Measurements from ENCODE around the gene AMPD3.

AMPD3 gene

GRCh38 chr11:10488121-10488933 lies 33.3 kb downstream of the AMPD3 start:
- Histone ChIP-seq H2AK5ac (ENCODE audit: low read length, severe bottlenecking) (no peak overlapping the region), H3K36me3 (ENCODE audit: control insufficient read depth in 1 of 2, insufficient read depth in 2 of 2, low read depth in 1 of 2, low read length in 2 of 2) (peaks cover 48 to 73% of the 10 kb centered on the region in 2 experiments), H2BK15ac (ENCODE audit: low read depth, poor library complexity, severe bottlenecking) (no peak overlapping the region), H3K4me1 (ENCODE audit: control insufficient read depth, insufficient read depth, low read depth, low read length) (peaks cover 27% of the 10 kb centered on the region), H3K14ac (ENCODE audit: low read length in 2 of 2) (no peak overlapping the region), H2BK12ac (ENCODE audit: low read length in 2 of 2) (peak overlapping the region; percentile 40 to 64), H3K4ac (ENCODE audit: low read depth in 1 of 2, low read length in 2 of 2) (no peak overlapping the region), H3K4me3 (ENCODE audit: insufficient read depth in 1 of 2, low read depth in 1 of 2, low read length in 2 of 2) (no peak overlapping the region), H2AFZ (ENCODE audit: low read depth, low read length) (no peak overlapping the region), H3K9me3 (ENCODE audit: control insufficient read depth, low read length) (no peaks in the 10 kb centered on the region), H2BK5ac (ENCODE audit: low read depth, low read length, poor library complexity, severe bottlenecking) (no peak overlapping the region), H3K23ac (ENCODE audit: low read length in 2 of 2) (no peak overlapping the region), H2BK120ac (ENCODE audit: low read depth, low read length) (no peak overlapping the region), H3K9ac (ENCODE audit: low read length) (no peak overlapping the region), H3K27me3 (ENCODE audit: control insufficient read depth in 1 of 2, insufficient read depth in 1 of 2, low read length in 2 of 2) (no peaks in the 10 kb centered on the region), H3K4me2 (ENCODE audit: low read length, poor library complexity, severe bottlenecking) (no peak overlapping the region), H3K18ac (ENCODE audit: low read depth in 1 of 2, low read length in 2 of 2) (peak overlapping the region in 1 of 2 experiments; percentile 16), H3K79me1 (replicated peaks; ENCODE audit: low read length, poor library complexity, severe bottlenecking) (peaks cover 28% of the 10 kb centered on the region), H4K91ac (ENCODE audit: low read length) (peak overlapping the region; percentile 37), H4K8ac (ENCODE audit: low read length) (peak overlapping the region; percentile 27), H3K27ac (ENCODE audit: low read length, poor library complexity, severe bottlenecking) (no peak overlapping the region)
- DNase-seq, result no peak
- WGBS, result 90% methylated on average over 13 of the region's 13 CpGs

- H3K4me2 ChIP-seq (ENCODE audit: low read length, poor library complexity, severe bottlenecking), result no peak overlapping the region
- WGBS, result 94% methylated on average over 11 of the region's 11 CpGs
- H3K36me3 ChIP-seq (ENCODE audit: control insufficient read depth in 1 of 2, insufficient read depth in 2 of 2, low read depth in 1 of 2, low read length in 2 of 2), result peaks cover 46 to 73% of the 10 kb centered on the region in 2 experiments
- no peak overlapping the region for H3K27ac ChIP-seq (ENCODE audit: low read length, poor library complexity, severe bottlenecking)
- H3K27me3 ChIP-seq (ENCODE audit: control insufficient read depth in 1 of 2, insufficient read depth in 1 of 2, low read length in 2 of 2), result no peaks in the 10 kb centered on the region
- H3K9me3 ChIP-seq (ENCODE audit: control insufficient read depth, low read length), result no peaks in the 10 kb centered on the region
- H3K4ac ChIP-seq (ENCODE audit: low read depth in 1 of 2, low read length in 2 of 2), result peak overlapping the region in 1 of 2 experiments; percentile 30
- peak overlapping the region in 1 of 2 experiments; percentile 36 for H3K14ac ChIP-seq (ENCODE audit: low read length in 2 of 2)
- peak overlapping the region; percentile 63 to 70 for H3K18ac ChIP-seq (ENCODE audit: low read depth in 1 of 2, low read length in 2 of 2)
- no peak overlapping the region for H3K23ac ChIP-seq (ENCODE audit: low read length in 2 of 2)
- peak overlapping the region; percentile 66 for H4K91ac ChIP-seq (ENCODE audit: low read length)
- no peak overlapping the region for H3K9ac ChIP-seq (ENCODE audit: low read length)
- H2BK5ac ChIP-seq (ENCODE audit: low read depth, low read length, poor library complexity, severe bottlenecking), result no peak overlapping the region
- H3K79me1 ChIP-seq (replicated peaks; ENCODE audit: low read length, poor library complexity, severe bottlenecking), result peaks cover 29% of the 10 kb centered on the region
- H3K4me1 ChIP-seq (ENCODE audit: control insufficient read depth, insufficient read depth, low read depth, low read length), result peaks cover 28% of the 10 kb centered on the region
- H2BK120ac ChIP-seq (ENCODE audit: low read depth, low read length), result peak overlapping the region; percentile 59
- peak overlapping the region; percentile 64 to 73 for H2BK12ac ChIP-seq (ENCODE audit: low read length in 2 of 2)
- peak overlapping the region; percentile 19 for H2AK5ac ChIP-seq (ENCODE audit: low read length, severe bottlenecking)
- H4K8ac ChIP-seq (ENCODE audit: low read length), result no peak overlapping the region
- DNase-seq, result no peak
- no peak overlapping the region for H2BK15ac ChIP-seq (ENCODE audit: low read depth, poor library complexity, severe bottlenecking)
- H2AFZ ChIP-seq (ENCODE audit: low read depth, low read length), result no peak overlapping the region
- H3K4me3 ChIP-seq (ENCODE audit: insufficient read depth in 1 of 2, low read depth in 1 of 2, low read length in 2 of 2), result no peak overlapping the region
These were observed 34.0 kb downstream of the AMPD3 start for GRCh38 chr11:10488934-10489691.

DNA sequence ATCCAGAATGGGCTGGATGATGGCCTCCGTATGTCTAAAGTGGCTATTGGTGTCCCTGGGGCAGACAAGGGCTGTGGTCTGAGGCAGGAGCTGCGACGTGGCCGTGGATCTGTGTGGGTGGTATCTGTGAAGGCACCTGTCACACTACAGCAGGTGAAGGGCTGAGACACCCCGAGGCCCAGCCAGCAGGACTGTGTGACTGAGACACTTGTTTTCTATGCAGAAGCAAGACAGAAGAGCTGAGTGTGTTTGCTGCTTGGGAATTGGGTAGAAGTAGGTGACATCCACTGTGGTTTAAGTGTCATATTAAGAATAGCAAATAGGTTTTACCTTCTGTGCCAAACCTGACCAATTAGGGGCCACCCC lies 35.0 kb downstream of the AMPD3 start:
- Histone ChIP-seq H2BK15ac (ENCODE audit: low read depth, poor library complexity, severe bottlenecking) (peak overlapping the region; percentile 79), H3K23ac (ENCODE audit: low read length in 2 of 2) (no peak overlapping the region), H3K27ac (ENCODE audit: low read length, poor library complexity, severe bottlenecking) (peak overlapping the region; percentile 91), H3K9ac (ENCODE audit: low read length) (peak overlapping the region; percentile 2), H3K4me3 (ENCODE audit: insufficient read depth in 1 of 2, low read depth in 1 of 2, low read length in 2 of 2) (no peak overlapping the region), H3K4me1 (ENCODE audit: control insufficient read depth, insufficient read depth, low read depth, low read length) (peaks cover 28% of the 10 kb centered on the region), H3K9me3 (ENCODE audit: control insufficient read depth, low read length) (no peaks in the 10 kb centered on the region), H3K36me3 (ENCODE audit: control insufficient read depth in 1 of 2, insufficient read depth in 2 of 2, low read depth in 1 of 2, low read length in 2 of 2) (peaks cover 47 to 73% of the 10 kb centered on the region in 2 experiments), H2AK5ac (ENCODE audit: low read length, severe bottlenecking) (peak overlapping the region; percentile 78), H4K8ac (ENCODE audit: low read length) (peak overlapping the region; percentile 75), H3K27me3 (ENCODE audit: control insufficient read depth in 1 of 2, insufficient read depth in 1 of 2, low read length in 2 of 2) (no peaks in the 10 kb centered on the region), H3K4me2 (ENCODE audit: low read length, poor library complexity, severe bottlenecking) (no peak overlapping the region), H4K91ac (ENCODE audit: low read length) (peak overlapping the region; percentile 97), H2BK12ac (ENCODE audit: low read length in 2 of 2) (peak overlapping the region; percentile 96 to 97), H2BK5ac (ENCODE audit: low read depth, low read length, poor library complexity, severe bottlenecking) (no peak overlapping the region), H3K14ac (ENCODE audit: low read length in 2 of 2) (peak overlapping the region in 1 of 2 experiments; percentile 68), H2AFZ (ENCODE audit: low read depth, low read length) (no peak overlapping the region), H3K4ac (ENCODE audit: low read depth in 1 of 2, low read length in 2 of 2) (peak overlapping the region; percentile 71 to 83), H3K79me1 (replicated peaks; ENCODE audit: low read length, poor library complexity, severe bottlenecking) (peaks cover 30% of the 10 kb centered on the region), H3K18ac (ENCODE audit: low read depth in 1 of 2, low read length in 2 of 2) (peak overlapping the region; percentile 74 to 98), H2BK120ac (ENCODE audit: low read depth, low read length) (no peak overlapping the region)
- 94% methylated on average over 5 of the region's 5 CpGs for WGBS
- no peak for DNase-seq
